GM12875 (cell line): ENCODE measurements around the gene DUSP7.
A peak's percentile ranks its signal among the peaks of the same experiment; 100 is the strongest.

ENCODE experiments used
- H3K4me3 ChIP-seq: one replicate; pipeline ENCODE4 v1.5.1; 2011; ENCODE audit warnings: low read depth, low read length, control low read depth
- CTCF ChIP-seq: IDR thresholded peaks from 2 replicates; pipeline ENCODE4 v1.5.1; 2011; ENCODE audit warnings: low read depth, mild to moderate bottlenecking, control low read depth, inconsistent platforms, low read length, moderate library complexity, borderline replicate concordance; ENCODE audit not compliant: insufficient read depth

DUSP7 gene

GRCh38 chr3:52052831-52053306 is 3.5 kb downstream of the DUSP7 start:
- 0 out of 2 replicates have a peak, but pooled peaks have one; percentile 12 for TF ChIP-seq CTCF
- H3K4me3 ChIP-seq, result peak overlapping the region; percentile 34

GRCh38 chr3:52051444-52051843 is 4.9 kb downstream of the DUSP7 start:
- no peak overlapping the region for H3K4me3 ChIP-seq
- no peak for TF ChIP-seq CTCF

GRCh38 chr3:52050571-52050970 is 5.8 kb downstream of the DUSP7 start:
- no peak for TF ChIP-seq CTCF
- no peak overlapping the region for H3K4me3 ChIP-seq

- no peak for TF ChIP-seq CTCF
- H3K4me3 ChIP-seq, result no peak overlapping the region
These were observed 6.9 kb downstream of the DUSP7 start for GRCh38 chr3:52049503-52049902.

GRCh38 chr3:52047295-52047960 is 8.9 kb downstream of the DUSP7 start:
- TF ChIP-seq CTCF, result no peak
- no peak overlapping the region for H3K4me3 ChIP-seq

GRCh38 chr3:52046902-52047239 is 9.5 kb downstream of the DUSP7 start:
- TF ChIP-seq CTCF, result no peak
- H3K4me3 ChIP-seq, result no peak overlapping the region

GRCh38 chr3:52046186-52046901 is 10.0 kb downstream of the DUSP7 start:
- no peak for TF ChIP-seq CTCF
- H3K4me3 ChIP-seq, result no peak overlapping the region
